T47D (cell line): ENCODE results near the gene ZNF799.
A peak's percentile ranks its signal among the peaks of the same experiment; 100 is the strongest.
"Not testable (repeated sequence)": the region's sequence is repeated elsewhere in the genome, so short reads cannot be mapped to it uniquely, and the experiment has no call there.

Source experiments
- DNase-seq, 2 experiments: peaks; one replicate each; pipeline versions ENCODE4 v3.0.0 to v3.0.0-alpha.2; 2011 to 2012; ENCODE audit warnings: low read depth in 1 of 2, low spot score in 1 of 2
- JUND ChIP-seq: IDR thresholded peaks from 2 replicates; pipeline ENCODE4 v1.6.1; 2012; ENCODE audit warnings: low read depth
- in situ Hi-C: cut with HindIII; loops from 2 replicates; pipeline ENCODE4 v1.10.0; 2016; ENCODE audit warnings: low sequenced_read_pairs, low pct_unique_long_range_greater_than_20kb

Gene ZNF799

GRCh38 chr19:12380444-12380737 is 20.7 kb downstream of the ZNF799 start:
- no peak for TF ChIP-seq JUND
- DNase-seq = no peak
- in situ Hi-C loops = no loop called here

- TF ChIP-seq JUND = no peak
- in situ Hi-C loops = no loop called here
- DNase-seq = no peak
Observed at GRCh38 chr19:12379732-12380443, 21.2 kb downstream of the ZNF799 start.

GRCh38 chr19:12374026-12374425 is 27.0 kb downstream of the ZNF799 start:
- TF ChIP-seq JUND = no peak
- DNase-seq = no peak
- in situ Hi-C loops = no loop called here

GRCh38 chr19:12365236-12366162 is 35.6 kb downstream of the ZNF799 start, which contains the start of gene ZNF442:
ZNF442 (minus strand) TSS chr19:12365683; CDS start chr19:12363631, 2,052 bp downstream.
- peak; percentile 92 to 97 for DNase-seq
- in situ Hi-C loops = no loop called here
- no peak for TF ChIP-seq JUND

- DNase-seq = peak; percentile 12 to 34
- in situ Hi-C loops = no loop called here
Observed at GRCh38 chr19:12364391-12365235, 36.5 kb downstream of the ZNF799 start.

GRCh38 chr19:12362236-12362635 is 38.8 kb downstream of the ZNF799 start:
- DNase-seq, in situ Hi-C loops: not testable (repeated sequence)

More at GRCh38 chr19:12364391-12365235, 36.5 kb downstream of the ZNF799 start:
- no peak for TF ChIP-seq JUND

GRCh38 chr19:12353375-12353774 is 47.7 kb downstream of the ZNF799 start:
- in situ Hi-C loops = no loop called here
- DNase-seq = no peak
- TF ChIP-seq JUND = no peak

- no peak for TF ChIP-seq JUND
- in situ Hi-C loops = no loop called here
- no peak for DNase-seq
Observed at GRCh38 chr19:12350890-12351197, 50.2 kb downstream of the ZNF799 start.

- DNase-seq = no peak
- in situ Hi-C loops = no loop called here
- no peak for TF ChIP-seq JUND
Observed at GRCh38 chr19:12350185-12350889, 50.7 kb downstream of the ZNF799 start.

GRCh38 chr19:12346896-12347295 is 54.2 kb downstream of the ZNF799 start:
- in situ Hi-C loops = no loop called here
- TF ChIP-seq JUND = no peak
- DNase-seq = no peak

- TF ChIP-seq JUND = no peak
Observed at GRCh38 chr19:12345197-12345596, 55.9 kb downstream of the ZNF799 start.

More at GRCh38 chr19:12345197-12345596, 55.9 kb downstream of the ZNF799 start:
- in situ Hi-C loops = no loop called here
- DNase-seq = no peak
